ENCODE results near the gene RXYLT1.
A peak's percentile ranks its signal among the peaks of the same experiment; 100 is the strongest.
"Not testable (repeated sequence)": the region's sequence is repeated elsewhere in the genome, so short reads cannot be mapped to it uniquely, and the experiment has no call there.

RXYLT1 gene

GRCh38 chr12:63779498-63780481, at the start of gene RXYLT1:
TSS of gene RXYLT1 (plus strand) at chr12:63779909. CDS start at chr12:63779961, 52 bp downstream.
- peak; percentile 83 to 90 for DNase-seq

- not testable (repeated sequence) for DNase-seq
Observed at GRCh38 chr12:63732779-63733178, 46.9 kb upstream of the RXYLT1 start.

- not testable (repeated sequence) for DNase-seq
Observed at GRCh38 chr12:63733585-63733984, 46.1 kb upstream of the RXYLT1 start.

GRCh38 chr12:63740551-63740950, 39.2 kb upstream of the RXYLT1 start:
- DNase-seq = not testable (repeated sequence)

GRCh38 chr12:63741431-63741830, 38.3 kb upstream of the RXYLT1 start:
- not testable (repeated sequence) for DNase-seq

- not testable (repeated sequence) for DNase-seq
Observed at GRCh38 chr12:63744110-63744509, 35.6 kb upstream of the RXYLT1 start.

- DNase-seq = not testable (repeated sequence)
Observed at GRCh38 chr12:63746470-63746869, 33.2 kb upstream of the RXYLT1 start.

GRCh38 chr12:63747136-63747535, 32.6 kb upstream of the RXYLT1 start:
- not testable (repeated sequence) for DNase-seq

- DNase-seq = no peak
Observed at GRCh38 chr12:63747553-63747952, 32.2 kb upstream of the RXYLT1 start.

GRCh38 chr12:63752283-63752682, 27.4 kb upstream of the RXYLT1 start:
- peak; percentile 83 to 89 for DNase-seq

GRCh38 chr12:63752841-63753240, 26.9 kb upstream of the RXYLT1 start:
- DNase-seq = no peak

- peak; percentile 10 to 15 for DNase-seq
Observed at GRCh38 chr12:63753743-63754142, 26.0 kb upstream of the RXYLT1 start.

- DNase-seq = no peak
Observed at GRCh38 chr12:63764481-63764880, 15.2 kb upstream of the RXYLT1 start.

GRCh38 chr12:63766498-63766897, 13.2 kb upstream of the RXYLT1 start:
- peak; percentile 3 to 44 for DNase-seq

GRCh38 chr12:63770375-63770774, 9.3 kb upstream of the RXYLT1 start:
- no peak for DNase-seq

- DNase-seq = peak in 1 of 2 experiments; percentile 13
Observed at GRCh38 chr12:63777340-63777739, 2.4 kb upstream of the RXYLT1 start.

- DNase-seq = no peak
Observed at GRCh38 chr12:63782466-63782865, 2.8 kb downstream of the RXYLT1 start.

GRCh38 chr12:63787306-63787705, 7.6 kb downstream of the RXYLT1 start:
- no peak for DNase-seq

- DNase-seq = no peak
Observed at GRCh38 chr12:63790608-63790945, 10.9 kb downstream of the RXYLT1 start.

- no peak for DNase-seq
Observed at GRCh38 chr12:63792338-63792737, 12.6 kb downstream of the RXYLT1 start.

- no peak for DNase-seq
Observed at GRCh38 chr12:63795032-63795687, 15.5 kb downstream of the RXYLT1 start.

- DNase-seq = no peak
Observed at GRCh38 chr12:63795944-63796343, 16.2 kb downstream of the RXYLT1 start.

- peak; percentile 58 to 76 for DNase-seq
Observed at GRCh38 chr12:63802012-63802608, 22.4 kb downstream of the RXYLT1 start.

All from Kasumi-1 (cell line).